ENCODE results near the gene TRAM2. TPM values are rescaled to one million over a fixed set of nuclear protein-coding genes. Genes with fewer than 3 reads are reported as not detected.

The TRAM2 gene
- total RNA-seq, 1 donor from 2014 or later, result 12.6 TPM

DNA sequence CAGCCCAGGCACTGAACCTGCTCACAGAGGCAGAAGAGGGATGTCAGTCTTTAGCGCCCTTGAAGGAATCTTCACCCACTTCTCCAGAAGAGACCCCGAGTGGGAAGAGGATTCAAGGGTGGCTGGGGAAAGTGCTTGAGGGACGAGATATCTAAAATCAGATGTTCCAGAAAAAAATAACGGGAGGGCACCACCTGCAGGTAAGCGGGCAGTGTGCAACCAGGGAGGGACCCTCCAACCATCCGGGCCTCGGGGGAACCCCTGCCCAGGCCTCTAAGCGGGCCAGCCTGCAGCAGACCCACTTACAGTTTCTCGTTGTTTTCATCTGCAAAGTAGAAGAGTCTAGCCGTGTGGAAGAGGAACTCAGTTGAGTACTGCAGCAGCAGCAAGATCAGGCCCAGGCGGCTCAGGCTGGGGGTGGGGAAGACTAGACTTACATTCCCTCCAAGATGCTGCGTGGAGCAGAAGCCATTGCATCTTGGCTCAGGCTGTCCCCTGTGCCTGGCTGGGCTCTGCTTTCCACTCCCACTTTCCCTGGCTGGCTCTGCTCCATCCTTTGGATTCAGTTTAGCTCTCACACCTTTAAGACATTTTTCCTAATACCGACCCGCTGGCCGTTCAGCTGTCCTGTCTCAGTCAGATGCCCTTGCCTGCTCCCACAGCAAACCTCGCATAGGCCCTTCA lies 71.0 kb downstream of the TRAM2 start:
- ATAC-seq (no peak), DNase-seq (ENCODE audit: missing footprints) (no peak)
- intact Hi-C loops (cut with DNase I), result loop anchor here (2.0 kb wide), 1 partner anchor 71 kb away; the partner anchor contains the start of gene TRAM2

GRCh38 chr6:52504782-52505136 lies 72.1 kb downstream of the TRAM2 start:
- no peak for ATAC-seq
- no peak for DNase-seq (ENCODE audit: missing footprints)

DNA sequence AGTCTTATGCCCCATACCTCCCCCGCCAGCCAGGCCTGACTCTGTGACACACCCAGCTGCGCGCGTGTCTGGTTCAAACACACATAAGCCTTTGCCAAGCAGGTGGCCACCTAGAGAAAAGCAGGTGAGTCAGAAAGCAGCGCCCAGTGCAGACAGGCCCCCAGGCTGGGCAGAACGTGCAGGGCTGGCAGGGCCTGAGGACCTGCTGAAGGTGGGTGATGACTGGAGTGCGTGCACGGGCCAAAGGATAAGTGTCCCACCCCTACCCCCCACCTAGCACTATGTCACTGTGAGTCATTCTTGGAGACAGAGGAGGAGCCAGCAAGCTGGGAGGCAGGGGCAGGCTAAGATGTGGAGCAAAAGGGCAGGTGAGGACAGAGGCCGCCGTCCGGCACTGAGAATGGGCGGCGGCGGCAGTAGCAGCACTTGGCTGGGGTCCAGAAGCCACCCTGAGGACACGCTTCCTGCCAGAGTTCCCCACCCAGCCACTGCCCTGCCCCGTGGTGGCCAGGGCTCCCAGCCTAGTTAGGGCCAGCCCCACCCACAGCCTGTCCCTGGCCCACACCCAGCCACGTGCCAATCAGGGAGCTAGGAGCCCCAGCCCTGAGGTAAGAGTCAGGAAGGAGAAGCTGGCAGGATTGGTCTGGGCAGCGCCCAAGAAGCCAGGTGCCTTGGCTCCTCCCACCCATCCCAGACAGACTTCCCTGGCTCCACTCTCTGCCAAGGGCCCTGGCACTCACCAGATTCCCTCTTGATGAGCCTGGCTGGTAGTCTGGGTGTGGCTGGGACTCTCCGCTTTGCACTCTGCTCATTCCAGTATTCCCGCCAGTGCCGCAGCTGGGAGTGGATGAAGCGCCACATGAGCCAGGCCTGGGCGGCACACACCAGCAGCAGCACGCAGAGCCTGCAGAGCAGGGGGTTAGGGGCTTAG lies 72.7 kb downstream of the TRAM2 start:
- ATAC-seq (peak; percentile 83), DNase-seq (ENCODE audit: missing footprints) (peak; percentile 92)
- intact Hi-C loops (cut with DNase I), result loop anchor here (2.0 kb wide), 1 partner anchor 73 kb away; the partner anchor contains the start of gene TRAM2

More at GRCh38 chr6:52504782-52505136, 72.1 kb downstream of the TRAM2 start:
- intact Hi-C loops (cut with DNase I), result loop anchor here (2.0 kb wide), 1 partner anchor 72 kb away; the partner anchor contains the start of gene TRAM2

DNA sequence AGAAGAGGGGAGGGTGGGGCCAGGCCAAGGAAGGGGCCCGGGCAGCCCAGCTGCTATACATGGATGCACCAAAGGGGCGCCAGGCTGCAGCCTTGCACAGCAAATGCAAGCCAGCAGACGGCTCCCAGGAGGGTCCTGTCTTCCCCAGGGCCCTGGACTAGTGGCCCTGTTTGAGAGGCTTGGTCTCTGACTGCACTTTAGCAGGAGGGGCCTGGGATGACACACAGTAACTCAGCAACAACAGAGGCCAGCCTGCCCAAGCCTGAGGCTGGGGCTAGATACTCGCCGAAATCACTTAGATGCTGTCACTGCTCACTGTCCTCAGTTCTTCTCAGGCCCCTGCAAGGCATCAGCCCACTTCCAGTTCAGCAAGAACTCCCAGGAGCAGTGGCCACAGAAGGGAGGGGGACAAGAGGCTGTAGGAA lies 73.5 kb downstream of the TRAM2 start:
- no peak for DNase-seq (ENCODE audit: missing footprints)
- ATAC-seq, result no peak
- intact Hi-C loops (cut with DNase I), result no loop called here

GRCh38 chr6:52502306-52503029 lies 74.4 kb downstream of the TRAM2 start:
- no peak for ATAC-seq
- intact Hi-C loops (cut with DNase I), result no loop called here

DNA sequence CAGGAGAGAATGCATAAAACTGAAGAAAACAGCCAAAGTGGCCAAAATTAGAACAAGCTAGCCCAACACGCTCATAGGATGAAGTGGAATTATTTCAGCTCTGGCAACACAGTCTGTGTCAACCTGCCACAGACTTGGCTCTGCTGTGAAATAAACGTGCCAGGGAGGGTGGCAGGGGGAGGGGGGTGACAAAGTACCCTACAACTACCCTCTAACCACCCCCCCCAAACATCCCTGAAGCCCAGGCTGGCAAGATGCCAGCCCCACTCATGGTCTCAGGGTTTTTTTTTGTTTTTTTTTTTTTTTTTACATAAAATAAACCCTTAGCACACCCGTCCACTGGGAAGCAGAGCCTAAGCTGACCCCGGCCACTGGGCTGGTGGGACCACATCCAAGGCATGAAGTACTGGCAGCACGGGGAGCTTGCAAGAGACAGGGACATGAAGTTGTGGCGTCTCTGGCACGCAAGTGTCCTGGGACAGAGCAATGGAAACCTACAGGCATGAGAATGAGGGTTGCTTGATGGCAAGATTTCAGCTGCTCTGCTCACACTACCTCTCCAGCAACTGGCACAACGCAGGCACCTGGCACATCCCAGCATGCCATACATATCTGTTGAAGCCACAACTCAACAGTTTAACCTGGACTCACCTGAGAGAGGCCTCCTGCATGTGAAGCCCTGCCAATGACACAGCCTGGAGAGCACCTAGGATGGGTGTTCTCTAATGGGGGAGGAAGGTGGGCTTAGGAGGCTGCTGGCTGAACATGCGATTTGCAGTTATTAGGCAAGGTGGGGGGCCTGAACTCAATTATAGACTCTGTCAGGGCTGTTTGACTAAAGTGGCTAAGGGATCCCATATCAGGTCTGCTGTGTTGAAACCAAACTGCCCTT lies 76.4 kb downstream of the TRAM2 start:
- DNase-seq (ENCODE audit: missing footprints), result peak; percentile 53
- ATAC-seq, result peak; percentile 37
- intact Hi-C loops (cut with DNase I), result loop anchor here (1.0 kb wide), 1 partner anchor 83 kb away; no protein-coding TSS in a partner anchor

More at GRCh38 chr6:52502306-52503029, 74.4 kb downstream of the TRAM2 start:
- DNase-seq (ENCODE audit: missing footprints), result no peak

DNA sequence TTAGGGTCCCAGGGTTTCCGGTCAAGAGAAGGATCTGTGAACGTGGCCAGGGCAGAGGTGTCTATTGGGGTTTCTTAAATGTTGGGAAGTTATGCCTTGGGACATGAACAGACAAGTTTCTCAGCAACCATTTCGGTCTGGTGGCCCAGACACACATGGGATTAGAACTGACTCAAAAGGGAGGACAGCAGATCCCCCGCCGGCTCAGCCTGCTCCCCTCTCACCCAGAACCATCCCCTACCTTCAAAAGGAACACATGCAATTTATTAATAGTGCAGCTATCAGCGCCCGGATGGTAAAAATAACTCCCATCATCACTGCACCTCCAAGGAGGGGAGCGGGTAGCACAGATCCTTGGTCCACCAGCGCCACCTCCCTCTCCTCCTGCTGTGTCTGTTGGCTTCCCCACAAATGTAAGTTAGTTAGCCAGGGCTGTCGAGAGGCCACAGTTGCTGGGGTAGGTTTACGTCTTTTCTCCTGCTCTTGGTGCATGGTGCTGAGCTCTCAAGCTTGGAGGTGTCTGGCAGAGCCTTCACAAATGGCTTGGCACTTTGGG lies 77.1 kb downstream of the TRAM2 start:
- ATAC-seq (peak; percentile 65), DNase-seq (ENCODE audit: missing footprints) (peak; percentile 73)
- intact Hi-C loops (cut with DNase I), result loop anchor here (1.0 to 10.0 kb wide), 3 partner anchors 79 to 165 kb away; partner anchors contain the start of gene EFHC1

GRCh38 chr6:52499026-52499425 lies 77.8 kb downstream of the TRAM2 start:
- DNase-seq (ENCODE audit: missing footprints) (no peak), ATAC-seq (no peak)
- intact Hi-C loops (cut with DNase I), result loop anchor here (1.0 to 10.0 kb wide), 2 partner anchors 79 to 166 kb away; partner anchors contain the start of gene EFHC1

DNA sequence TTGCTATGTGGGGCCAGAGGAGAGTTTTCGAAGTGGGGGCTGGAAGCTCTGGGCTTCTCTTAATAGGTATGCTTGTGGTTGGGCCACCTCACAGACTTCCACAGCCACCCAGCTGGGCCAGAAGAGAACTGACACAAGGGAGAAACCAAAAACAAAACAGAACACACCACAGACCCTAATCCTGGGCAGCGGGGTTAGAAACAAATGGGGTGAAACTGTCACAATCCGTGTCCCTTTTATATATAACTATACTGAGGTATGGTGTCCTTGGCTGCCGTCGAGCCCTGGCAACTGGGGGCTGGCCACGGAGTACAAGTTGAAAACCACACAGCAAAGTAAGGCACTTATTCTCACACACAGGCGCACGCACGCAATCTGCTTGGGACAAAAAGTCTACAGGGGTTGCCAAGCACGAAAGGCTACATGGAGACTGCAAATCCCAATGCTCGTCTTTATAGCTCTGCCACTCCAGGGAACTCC lies 78.3 kb downstream of the TRAM2 start:
- ATAC-seq (no peak), DNase-seq (ENCODE audit: missing footprints) (peak; percentile 63)
- intact Hi-C loops (cut with DNase I), result loop anchor here (1.0 to 10.0 kb wide), 2 partner anchors 78 to 166 kb away; partner anchors contain the start of gene EFHC1

GRCh38 chr6:52497652-52498408 lies 79.0 kb downstream of the TRAM2 start:
- intact Hi-C loops (cut with DNase I), result loop anchor here (10.0 kb wide), 1 partner anchor 167 kb away; no protein-coding TSS in a partner anchor
- ATAC-seq (no peak), DNase-seq (ENCODE audit: missing footprints) (no peak)

GRCh38 chr6:52496631-52497030 lies 80.2 kb downstream of the TRAM2 start:
- ATAC-seq, result no peak

DNA sequence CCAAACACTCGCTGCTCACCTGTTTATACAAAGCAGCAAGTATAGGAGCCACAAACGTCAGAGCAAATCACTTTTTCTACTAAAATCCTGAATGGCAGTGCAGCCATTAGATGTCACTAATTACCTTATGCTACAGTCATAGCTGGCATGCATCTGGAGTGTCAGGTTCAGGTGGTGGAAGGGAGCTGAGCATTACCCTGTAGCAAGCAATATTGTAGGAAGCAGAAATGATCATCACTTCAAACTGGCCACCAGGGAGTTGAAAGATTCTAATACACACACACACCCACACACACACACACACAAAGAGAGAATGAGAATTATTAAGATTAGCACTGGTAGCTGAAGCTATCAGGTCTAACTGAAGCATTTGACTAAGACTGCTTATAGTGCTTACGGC lies 80.9 kb downstream of the TRAM2 start:
- intact Hi-C loops (cut with DNase I), result loop anchor here (10.0 kb wide), 1 partner anchor 169 kb away; no protein-coding TSS in a partner anchor
- DNase-seq (ENCODE audit: missing footprints) (no peak), ATAC-seq (no peak)

More at GRCh38 chr6:52496631-52497030, 80.2 kb downstream of the TRAM2 start:
- DNase-seq (ENCODE audit: missing footprints), result no peak
- intact Hi-C loops (cut with DNase I), result loop anchor here (10.0 kb wide), 1 partner anchor 168 kb away; no protein-coding TSS in a partner anchor

- no peak for ATAC-seq
- no peak for DNase-seq (ENCODE audit: missing footprints)
- intact Hi-C loops (cut with DNase I), result loop anchor here (10.0 kb wide), 1 partner anchor 170 kb away; no protein-coding TSS in a partner anchor
Observed at GRCh38 chr6:52494298-52495072, 82.4 kb downstream of the TRAM2 start.

- intact Hi-C loops (cut with DNase I), result loop anchor here (10.0 kb wide), 1 partner anchor 171 kb away; no protein-coding TSS in a partner anchor
Observed at GRCh38 chr6:52493669-52494068, 83.2 kb downstream of the TRAM2 start.

More at GRCh38 chr6:52493669-52494068, 83.2 kb downstream of the TRAM2 start:
- DNase-seq (ENCODE audit: missing footprints) (no peak), ATAC-seq (no peak)
